Activated naive CD4-positive, alpha-beta T cell treated with anti-CD3 and anti-CD28 coated beads, Interleukin-2, amount 50 U/mL, for 24 hours (primary cell): Measurements from ENCODE around the gene CHAMP1.
"Not testable (repeated sequence)": the region's sequence is repeated elsewhere in the genome, so short reads cannot be mapped to it uniquely, and the experiment has no call there.

Source experiments
- H3K27ac Mint-ChIP-seq: one replicate; pipeline ENCODE4 v1.8.0; 2021; ENCODE audit warnings: mild to moderate bottlenecking, mixed read lengths
- H3K27me3 Mint-ChIP-seq: one replicate; pipeline ENCODE4 v1.8.0; 2021; ENCODE audit warnings: mixed read lengths
- H3K36me3 Mint-ChIP-seq: one replicate; pipeline ENCODE4 v1.8.0; 2021; ENCODE audit warnings: mixed read lengths
- H3K4me1 Mint-ChIP-seq: one replicate; pipeline ENCODE4 v1.8.0; 2021; ENCODE audit warnings: mixed read lengths
- H3K4me3 Mint-ChIP-seq: one replicate; pipeline ENCODE4 v1.8.0; 2021; ENCODE audit warnings: mild to moderate bottlenecking, mixed read lengths
- H3K9me3 Mint-ChIP-seq: one replicate; pipeline ENCODE4 v1.8.0; 2021; ENCODE audit warnings: mixed read lengths

CHAMP1 gene

DNA sequence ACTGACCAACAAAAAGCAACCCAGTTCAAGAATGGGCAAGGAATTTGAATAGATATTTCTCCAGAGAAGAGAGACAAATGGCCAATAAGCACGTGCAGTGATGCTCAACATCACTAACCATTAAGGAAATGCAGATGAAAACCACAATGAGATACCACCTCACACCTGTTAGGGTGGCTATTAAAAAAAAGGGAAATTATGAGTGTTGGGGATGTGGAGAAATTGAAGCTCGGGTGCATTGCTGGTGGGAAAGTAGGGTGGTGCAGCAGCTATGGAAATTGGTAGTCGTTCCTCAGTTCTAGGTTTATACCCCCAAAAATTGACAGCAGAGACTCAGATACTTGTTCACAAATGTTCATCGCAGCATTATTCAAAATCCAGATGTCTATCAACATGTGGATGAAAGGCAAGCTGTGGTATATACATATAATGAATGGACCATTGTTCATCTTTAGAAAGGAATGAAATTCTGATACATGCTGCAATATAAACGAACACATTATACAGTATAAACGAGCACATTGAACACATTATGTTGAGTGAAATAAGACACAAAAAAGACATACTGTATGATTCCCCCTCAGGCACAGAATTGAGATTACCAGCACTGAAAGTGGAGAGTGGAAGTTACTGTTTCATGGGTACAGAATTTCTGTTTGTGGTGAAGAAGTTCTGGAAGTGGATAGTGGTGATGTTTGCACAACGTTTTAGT is 927 bp downstream of the CHAMP1 start:
- peak overlapping the region; percentile 87 for H3K27ac Mint-ChIP-seq
- H3K4me3 Mint-ChIP-seq, result peak overlapping the region; percentile 94
- H3K4me1 Mint-ChIP-seq, result peaks cover 59% of the 10 kb centered on the region
- H3K36me3 Mint-ChIP-seq, result peaks cover 9% of the 10 kb centered on the region
- no peaks in the 10 kb centered on the region for H3K9me3 Mint-ChIP-seq
- no peaks in the 10 kb centered on the region for H3K27me3 Mint-ChIP-seq

DNA sequence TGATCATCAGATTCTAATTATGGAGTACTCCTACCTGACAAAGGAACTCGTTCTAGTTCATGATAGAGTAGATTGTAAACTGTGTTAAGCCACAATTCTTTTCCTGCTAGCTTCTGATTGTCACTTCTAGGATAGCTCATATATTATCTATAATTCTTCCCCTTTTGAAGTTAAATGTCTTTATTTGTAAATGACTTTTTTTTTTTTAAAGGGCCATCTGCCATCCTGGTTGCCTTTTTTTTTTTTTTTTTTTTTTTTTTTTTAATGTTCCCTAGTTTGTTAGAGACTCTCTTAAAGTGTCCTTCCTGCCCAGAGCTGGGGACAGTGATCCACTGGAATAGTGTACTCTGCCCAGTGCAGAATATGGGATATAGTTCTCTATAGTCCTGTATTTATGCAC is 4.3 kb downstream of the CHAMP1 start:
- no peaks in the 10 kb centered on the region for H3K27me3 Mint-ChIP-seq
- H3K36me3 Mint-ChIP-seq, result peaks cover 18% of the 10 kb centered on the region
- H3K27ac Mint-ChIP-seq, result peak overlapping the region; percentile 35
- no peaks in the 10 kb centered on the region for H3K9me3 Mint-ChIP-seq
- peaks cover 61% of the 10 kb centered on the region for H3K4me1 Mint-ChIP-seq
- no peak overlapping the region for H3K4me3 Mint-ChIP-seq

DNA sequence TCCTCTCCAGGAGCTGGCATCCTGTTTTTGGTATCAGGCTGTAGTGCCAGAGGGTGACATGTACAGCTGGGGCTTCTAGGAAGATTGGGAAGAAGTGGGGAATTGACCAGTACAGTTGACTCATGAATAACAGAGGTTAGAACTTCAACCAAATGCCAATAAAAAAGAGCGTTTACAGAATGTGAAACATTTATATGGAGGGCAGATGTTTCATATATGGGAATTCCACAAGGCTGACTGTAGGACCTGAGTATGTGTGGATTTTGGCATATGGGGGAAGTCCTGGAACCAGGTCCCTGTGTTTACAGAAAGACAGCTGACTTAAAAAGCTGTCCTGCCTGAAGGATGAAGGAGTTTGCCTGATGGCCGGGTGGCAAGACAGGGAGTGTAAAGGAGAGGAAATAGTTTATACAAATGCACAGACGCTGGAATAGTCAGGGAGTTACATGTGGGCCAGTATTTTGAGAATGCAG is 5.2 kb downstream of the CHAMP1 start:
- H3K4me1 Mint-ChIP-seq, result peaks cover 58% of the 10 kb centered on the region
- H3K36me3 Mint-ChIP-seq, result peaks cover 26% of the 10 kb centered on the region

DNA sequence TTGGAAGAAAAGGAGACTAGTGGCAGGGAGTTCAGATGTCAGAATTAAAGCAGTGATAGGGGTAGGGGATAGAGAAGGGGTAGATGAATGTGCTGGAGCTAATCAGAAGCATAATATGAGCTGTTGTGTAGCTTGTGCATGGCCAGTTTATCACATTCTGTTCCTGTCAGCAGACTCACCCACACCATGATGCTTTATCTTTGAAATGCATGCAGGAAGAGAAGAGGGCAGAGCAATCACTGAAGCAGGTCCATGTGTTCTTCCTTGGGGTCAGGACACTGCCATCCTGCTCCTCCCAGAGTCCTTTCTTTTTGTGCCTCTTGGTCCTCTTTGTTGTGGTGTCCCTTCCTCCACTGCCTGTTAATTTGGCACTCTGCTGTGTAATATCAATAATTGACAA is 5.8 kb downstream of the CHAMP1 start:
- H3K4me1 Mint-ChIP-seq, result peaks cover 54% of the 10 kb centered on the region

More for the DNA sequence above, 5.2 kb downstream of the CHAMP1 start:
- Mint-ChIP-seq H3K4me3 (no peak overlapping the region), H3K27ac (peak overlapping the region; percentile 48), H3K27me3 (no peaks in the 10 kb centered on the region), H3K9me3 (no peaks in the 10 kb centered on the region)

DNA sequence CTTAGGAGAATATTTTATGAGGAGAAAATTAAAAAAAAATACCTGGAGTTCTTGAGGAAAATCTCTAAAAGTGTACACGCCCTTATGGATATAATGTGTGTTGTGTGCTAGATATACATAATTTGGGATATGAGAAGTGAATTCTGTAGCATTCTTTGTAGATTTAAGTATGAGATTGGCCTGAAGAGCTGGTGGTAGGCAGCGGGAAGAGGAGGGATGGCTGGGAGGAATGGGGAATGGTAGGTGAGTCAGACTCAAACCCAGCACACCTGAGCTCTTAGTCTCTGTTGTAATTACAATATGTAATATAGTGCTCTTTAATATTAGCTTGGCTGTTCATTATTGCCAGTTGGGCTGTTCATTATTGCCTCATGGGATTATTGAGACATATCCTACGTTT is 7.0 kb downstream of the CHAMP1 start:
- Mint-ChIP-seq H3K27ac (no peak overlapping the region), H3K27me3 (no peaks in the 10 kb centered on the region), H3K36me3 (peaks cover 28% of the 10 kb centered on the region), H3K4me1 (peaks cover 58% of the 10 kb centered on the region), H3K9me3 (no peaks in the 10 kb centered on the region), H3K4me3 (no peak overlapping the region)

More for the DNA sequence above, 5.8 kb downstream of the CHAMP1 start:
- Mint-ChIP-seq H3K36me3 (peaks cover 25% of the 10 kb centered on the region), H3K27ac (no peak overlapping the region), H3K27me3 (no peaks in the 10 kb centered on the region), H3K4me3 (no peak overlapping the region), H3K9me3 (no peaks in the 10 kb centered on the region)

DNA sequence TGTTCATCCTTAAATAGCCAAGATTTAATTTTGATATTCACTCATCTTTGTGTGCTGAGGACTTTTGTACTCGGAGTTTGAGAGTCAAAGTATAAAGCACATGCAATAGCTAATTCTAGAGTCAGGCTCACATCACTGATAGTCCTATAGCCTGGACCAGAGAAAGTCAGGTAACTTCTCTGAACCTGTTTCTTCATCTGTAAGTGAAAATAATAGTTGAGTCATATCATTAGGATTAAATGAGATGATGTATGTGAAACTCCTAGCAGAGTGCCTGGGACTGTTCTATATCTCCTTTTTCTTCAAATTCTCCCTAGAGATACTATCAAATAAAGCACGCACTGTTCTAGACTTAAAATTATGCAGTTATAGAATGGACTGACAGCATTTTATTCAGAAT is 9.0 kb downstream of the CHAMP1 start:
- Mint-ChIP-seq H3K36me3 (peaks cover 30% of the 10 kb centered on the region), H3K9me3 (no peaks in the 10 kb centered on the region), H3K27me3 (no peaks in the 10 kb centered on the region), H3K4me3 (no peak overlapping the region), H3K27ac (no peak overlapping the region), H3K4me1 (peaks cover 56% of the 10 kb centered on the region)

DNA sequence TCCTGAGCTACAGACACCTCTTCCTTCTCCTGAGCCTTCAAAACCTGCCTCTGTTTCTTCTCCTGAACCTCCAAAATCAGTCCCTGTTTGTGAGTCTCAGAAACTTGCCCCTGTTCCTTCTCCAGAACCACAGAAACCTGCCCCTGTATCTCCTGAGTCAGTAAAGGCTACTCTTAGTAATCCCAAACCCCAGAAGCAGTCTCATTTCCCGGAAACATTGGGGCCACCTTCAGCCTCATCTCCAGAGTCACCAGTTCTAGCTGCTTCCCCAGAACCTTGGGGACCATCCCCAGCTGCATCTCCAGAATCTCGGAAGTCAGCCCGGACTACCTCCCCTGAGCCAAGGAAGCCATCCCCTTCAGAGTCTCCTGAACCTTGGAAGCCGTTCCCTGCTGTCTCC is 10.0 kb downstream of the CHAMP1 start:
- H3K4me3 Mint-ChIP-seq, result no peak overlapping the region
- peaks cover 47% of the 10 kb centered on the region for H3K4me1 Mint-ChIP-seq
- no peak overlapping the region for H3K27ac Mint-ChIP-seq
- H3K36me3 Mint-ChIP-seq, result peaks cover 30% of the 10 kb centered on the region
- H3K27me3 Mint-ChIP-seq, result no peaks in the 10 kb centered on the region
- H3K9me3 Mint-ChIP-seq, result no peaks in the 10 kb centered on the region

DNA sequence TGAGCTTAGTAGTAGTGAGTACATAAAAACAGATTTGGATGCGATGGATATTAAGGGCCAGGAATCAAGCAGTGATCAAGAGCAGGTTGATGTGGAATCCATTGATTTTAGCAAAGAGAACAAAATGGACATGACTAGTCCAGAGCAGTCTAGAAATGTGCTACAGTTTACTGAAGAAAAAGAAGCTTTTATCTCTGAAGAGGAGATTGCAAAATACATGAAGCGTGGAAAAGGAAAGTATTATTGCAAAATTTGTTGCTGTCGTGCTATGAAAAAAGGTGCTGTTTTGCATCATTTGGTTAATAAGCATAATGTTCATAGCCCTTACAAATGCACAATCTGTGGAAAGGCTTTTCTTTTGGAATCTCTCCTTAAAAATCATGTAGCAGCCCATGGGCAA is 11.4 kb downstream of the CHAMP1 start:
- H3K36me3 Mint-ChIP-seq, result peaks cover 26% of the 10 kb centered on the region
- H3K9me3 Mint-ChIP-seq, result no peaks in the 10 kb centered on the region
- H3K27ac Mint-ChIP-seq, result peak overlapping the region; percentile 23
- peaks cover 33% of the 10 kb centered on the region for H3K4me1 Mint-ChIP-seq
- H3K4me3 Mint-ChIP-seq, result no peak overlapping the region
- H3K27me3 Mint-ChIP-seq, result no peaks in the 10 kb centered on the region

DNA sequence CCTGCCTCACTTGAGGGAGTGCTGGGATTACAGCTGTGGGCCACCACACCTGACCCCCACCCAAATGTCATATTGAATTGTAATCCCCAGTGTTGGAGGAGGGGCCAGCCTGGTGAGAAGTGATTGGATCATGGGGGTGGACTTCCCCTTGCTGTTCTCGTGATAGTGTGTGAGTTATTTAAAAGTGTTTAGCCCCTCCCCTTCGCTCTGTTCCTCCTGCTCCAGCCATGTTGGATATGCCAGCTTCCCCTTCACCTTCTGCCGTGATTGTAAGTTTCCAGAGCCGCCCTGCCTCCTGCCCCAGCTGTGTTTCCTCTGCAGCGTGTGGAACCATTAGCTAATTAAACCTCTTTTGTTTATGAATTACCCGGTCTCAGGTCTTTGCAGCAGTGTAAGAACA is 13.7 kb downstream of the CHAMP1 start:
- peaks cover 24% of the 10 kb centered on the region for H3K4me1 Mint-ChIP-seq
- no peaks in the 10 kb centered on the region for H3K9me3 Mint-ChIP-seq
- no peaks in the 10 kb centered on the region for H3K27me3 Mint-ChIP-seq
- H3K4me3 Mint-ChIP-seq, result no peak overlapping the region
- peak overlapping the region; percentile 41 for H3K27ac Mint-ChIP-seq
- H3K36me3 Mint-ChIP-seq, result peaks cover 21% of the 10 kb centered on the region

DNA sequence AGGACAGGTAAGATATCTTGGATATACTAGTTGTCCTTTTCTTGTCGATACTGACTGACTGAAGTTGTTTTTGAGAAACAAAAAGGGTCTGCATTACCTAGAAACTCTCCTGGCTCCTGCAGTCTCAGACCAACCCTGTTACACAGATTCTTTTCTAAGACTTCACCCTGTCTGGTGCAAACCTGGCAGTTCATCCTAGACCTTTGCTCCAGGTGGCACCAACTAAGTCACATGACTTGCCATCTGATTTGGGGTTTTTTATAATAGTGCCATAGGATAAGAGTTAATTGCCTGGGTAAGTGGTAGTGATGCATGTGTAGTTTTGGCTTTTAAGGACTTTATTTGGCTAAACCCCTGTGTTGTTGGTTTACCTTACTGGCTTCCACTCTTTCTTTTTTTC is 14.3 kb downstream of the CHAMP1 start:
- no peaks in the 10 kb centered on the region for H3K9me3 Mint-ChIP-seq
- no peak overlapping the region for H3K27ac Mint-ChIP-seq
- no peak overlapping the region for H3K4me3 Mint-ChIP-seq
- no peaks in the 10 kb centered on the region for H3K27me3 Mint-ChIP-seq
- H3K4me1 Mint-ChIP-seq, result peaks cover 24% of the 10 kb centered on the region
- H3K36me3 Mint-ChIP-seq, result peaks cover 20% of the 10 kb centered on the region

DNA sequence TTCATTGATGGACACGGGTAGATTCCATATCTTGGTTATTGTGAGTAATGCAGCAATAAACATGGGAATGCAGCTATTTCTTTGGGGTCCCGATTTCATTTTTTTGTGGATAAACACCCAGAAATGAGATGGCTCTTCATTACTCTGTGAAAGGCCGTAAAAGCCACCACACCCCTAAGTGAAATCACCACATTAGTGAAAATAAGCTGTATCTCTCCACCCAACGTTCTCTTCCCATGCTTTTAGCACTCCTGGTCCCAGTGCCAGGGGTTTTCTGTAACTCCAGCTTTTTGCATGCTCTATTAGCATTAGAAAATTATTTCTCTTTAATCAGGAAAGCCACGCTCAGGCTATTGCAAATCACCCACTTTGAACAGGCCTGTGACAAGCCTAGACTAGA is 15.8 kb downstream of the CHAMP1 start:
- no peaks in the 10 kb centered on the region for H3K9me3 Mint-ChIP-seq
- no peak overlapping the region for H3K27ac Mint-ChIP-seq
- H3K4me1 Mint-ChIP-seq, result peaks cover 35% of the 10 kb centered on the region
- no peaks in the 10 kb centered on the region for H3K27me3 Mint-ChIP-seq
- H3K4me3 Mint-ChIP-seq, result no peak overlapping the region
- peaks cover 10% of the 10 kb centered on the region for H3K36me3 Mint-ChIP-seq

DNA sequence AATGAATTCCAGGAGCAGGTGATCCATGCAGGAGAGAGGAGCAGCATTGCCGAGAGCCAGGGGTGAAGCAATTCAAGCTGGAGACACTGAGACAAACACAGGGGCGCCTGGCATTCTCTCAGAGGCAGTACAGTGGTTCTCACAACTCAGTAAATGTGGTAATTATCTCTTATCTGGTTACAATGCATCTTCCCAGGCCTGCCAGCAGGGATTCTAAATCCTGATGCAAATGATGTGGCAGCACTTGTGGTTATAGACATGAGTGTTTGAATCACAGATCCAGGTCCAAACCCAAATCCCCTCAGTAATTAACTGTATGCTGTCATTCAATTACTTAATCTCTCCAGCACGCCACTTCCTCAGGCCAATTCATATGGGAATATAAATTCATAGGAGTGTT is 19.6 kb downstream of the CHAMP1 start:
- not testable (repeated sequence) for H3K9me3 Mint-ChIP-seq, H3K27me3 Mint-ChIP-seq, H3K36me3 Mint-ChIP-seq
- Mint-ChIP-seq H3K27ac (peak overlapping the region; percentile 13), H3K4me3 (peak overlapping the region; percentile 31), H3K4me1 (peaks cover 13% of the 10 kb centered on the region)

DNA sequence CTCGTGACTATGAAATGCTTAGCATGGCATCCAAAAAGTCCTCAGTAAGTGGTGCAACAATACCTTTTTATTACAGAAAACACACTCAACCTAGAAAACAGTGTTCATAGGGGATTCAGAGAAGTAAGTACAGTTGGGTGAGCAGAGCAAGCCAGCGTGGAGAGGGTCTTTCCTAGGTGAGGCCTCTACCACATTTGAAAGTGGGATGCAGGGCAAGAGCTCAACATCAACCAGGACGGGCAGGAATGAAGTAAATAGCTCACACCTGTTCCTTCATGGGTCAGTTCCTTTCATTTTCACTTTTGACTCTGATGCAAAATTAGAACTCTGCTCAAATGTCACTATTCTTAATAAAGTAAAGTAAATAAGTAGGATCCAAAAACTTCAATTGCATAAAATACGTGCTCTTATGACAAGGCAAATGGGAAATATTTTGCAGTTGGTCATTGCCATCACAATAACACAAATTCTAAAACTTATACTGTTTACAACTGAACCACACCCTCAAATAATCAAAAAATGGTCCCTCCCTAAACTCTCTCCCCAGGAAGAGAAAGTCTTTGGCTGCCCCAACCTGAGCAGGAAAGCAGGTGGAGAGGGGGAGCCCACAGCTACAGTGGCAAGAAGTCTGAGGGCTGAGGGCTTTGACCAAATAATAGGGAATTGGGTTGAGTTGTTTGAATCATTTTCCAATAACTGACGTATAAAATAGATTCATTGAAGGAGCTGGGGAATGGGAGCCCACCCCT is 20.2 kb downstream of the CHAMP1 start:
- Mint-ChIP-seq H3K27me3 (no peaks in the 10 kb centered on the region), H3K4me1 (peaks cover 13% of the 10 kb centered on the region), H3K36me3 (no peaks in the 10 kb centered on the region), H3K27ac (peak overlapping the region; percentile 13), H3K9me3 (no peaks in the 10 kb centered on the region), H3K4me3 (peak overlapping the region; percentile 31)

DNA sequence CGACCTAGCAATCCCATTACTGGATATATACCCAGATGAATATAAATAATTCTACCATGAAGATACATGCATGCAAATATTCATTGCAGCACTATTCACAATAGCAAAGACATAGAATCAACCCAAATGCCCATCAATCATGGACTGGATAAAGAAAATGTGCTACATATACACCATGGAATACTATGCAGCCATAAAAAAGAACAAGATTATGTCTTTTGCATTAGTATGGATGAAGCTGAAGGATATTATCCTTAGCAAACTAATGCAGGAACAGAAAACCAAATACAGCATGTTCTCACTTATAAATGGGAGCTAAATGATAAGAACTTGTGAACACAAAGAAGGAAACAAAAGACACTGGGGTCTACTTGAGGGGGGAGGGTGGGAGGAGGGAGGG is 22.2 kb downstream of the CHAMP1 start:
- H3K4me3 Mint-ChIP-seq, H3K27me3 Mint-ChIP-seq, H3K36me3 Mint-ChIP-seq, H3K9me3 Mint-ChIP-seq, H3K27ac Mint-ChIP-seq: not testable (repeated sequence)
- H3K4me1 Mint-ChIP-seq, result peaks cover 23% of the 10 kb centered on the region

DNA sequence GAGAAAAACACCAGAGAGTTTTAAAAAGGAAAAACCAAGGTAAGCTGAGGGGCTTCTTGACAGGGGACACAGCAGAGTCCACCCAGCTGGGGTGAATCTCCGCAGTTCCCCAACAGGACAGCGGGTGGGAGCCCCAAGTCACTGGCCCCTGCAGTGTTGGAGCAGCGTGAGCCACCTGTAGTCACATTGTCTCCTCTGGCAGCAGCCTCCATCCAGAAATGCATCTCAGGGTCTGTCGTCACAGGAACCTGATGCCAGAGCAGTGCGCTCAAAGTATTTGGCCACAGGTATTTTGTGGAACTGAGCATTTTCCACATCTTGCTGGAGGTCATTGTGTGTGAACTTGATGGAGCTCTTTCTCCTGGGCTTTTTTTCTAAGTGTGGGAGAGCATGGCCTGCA is 24.7 kb downstream of the CHAMP1 start:
- no peaks in the 10 kb centered on the region for H3K27me3 Mint-ChIP-seq
- peaks cover 22% of the 10 kb centered on the region for H3K4me1 Mint-ChIP-seq
- H3K4me3 Mint-ChIP-seq, result no peak overlapping the region
- H3K36me3 Mint-ChIP-seq, result no peaks in the 10 kb centered on the region
- no peaks in the 10 kb centered on the region for H3K9me3 Mint-ChIP-seq
- H3K27ac Mint-ChIP-seq, result no peak overlapping the region

DNA sequence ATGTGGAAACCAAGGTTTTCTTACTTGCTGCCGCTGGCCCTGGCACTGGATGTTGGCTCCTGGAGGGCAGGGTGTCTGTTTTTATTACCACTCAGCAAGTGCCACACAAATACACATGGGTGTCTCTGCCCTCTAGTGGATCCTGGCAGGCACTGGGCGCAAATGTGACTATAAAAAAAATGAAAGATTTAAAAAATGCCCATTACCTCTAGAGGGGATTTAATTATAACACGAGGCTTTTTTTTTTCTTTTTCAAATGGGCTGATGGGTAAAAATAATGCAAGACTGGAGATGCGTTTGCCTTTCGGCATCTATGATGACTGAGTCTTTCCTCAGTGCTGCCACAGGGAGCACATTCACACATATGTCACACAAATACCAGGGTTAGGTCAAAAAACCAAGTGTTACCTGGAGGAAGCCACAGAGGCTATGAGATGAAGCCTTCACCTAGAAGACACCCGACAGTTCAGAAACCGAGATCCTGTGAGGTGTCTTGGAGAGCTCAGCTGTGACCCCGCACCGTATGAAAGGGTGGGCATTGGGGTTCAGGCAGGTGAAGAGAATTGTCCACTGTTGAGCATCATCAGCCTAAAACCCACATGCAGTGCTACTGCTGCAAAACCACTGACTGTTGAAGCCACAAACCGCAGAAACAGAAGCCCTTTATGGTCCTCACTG is 25.7 kb downstream of the CHAMP1 start:
- Mint-ChIP-seq H3K36me3 (no peaks in the 10 kb centered on the region), H3K4me1 (peaks cover 12% of the 10 kb centered on the region), H3K9me3 (no peaks in the 10 kb centered on the region), H3K4me3 (no peak overlapping the region), H3K27ac (no peak overlapping the region), H3K27me3 (no peaks in the 10 kb centered on the region)
